ENCODE results near the gene PLEKHS1.
A peak's percentile ranks its signal among the peaks of the same experiment; 100 is the strongest.

The PLEKHS1 gene

DNA sequence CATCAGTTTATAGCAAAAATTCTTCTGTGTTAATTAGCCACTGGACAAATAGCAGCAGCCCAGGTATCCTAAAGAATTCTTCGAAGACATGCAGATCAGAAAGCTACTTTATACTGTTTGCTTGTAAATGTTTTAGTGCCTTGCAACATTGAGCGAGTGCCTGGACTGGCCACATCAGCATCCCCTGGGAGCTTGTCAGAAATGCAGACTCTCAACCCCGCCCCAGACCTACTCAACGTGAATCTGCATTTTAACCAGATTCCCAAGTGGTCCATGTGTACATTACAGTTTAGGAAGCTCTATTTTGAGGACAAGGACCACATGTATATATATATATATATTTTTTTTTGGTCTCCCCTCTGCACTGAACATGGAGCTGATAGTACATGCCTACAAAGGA lies 18.5 kb upstream of the PLEKHS1 start:
- no peak for TF ChIP-seq CTCF (IDR thresholded peaks at IDR 0.05)

- no peak for TF ChIP-seq CTCF (IDR thresholded peaks at IDR 0.05)
Measured at GRCh38 chr10:113733635-113734034, 17.8 kb upstream of the PLEKHS1 start.

- TF ChIP-seq CTCF (IDR thresholded peaks at IDR 0.05): peak; percentile 62
Measured at GRCh38 chr10:113735913-113736312, 15.6 kb upstream of the PLEKHS1 start.

GRCh38 chr10:113736576-113736975 lies 14.9 kb upstream of the PLEKHS1 start:
- TF ChIP-seq CTCF (IDR thresholded peaks at IDR 0.05): no peak

DNA sequence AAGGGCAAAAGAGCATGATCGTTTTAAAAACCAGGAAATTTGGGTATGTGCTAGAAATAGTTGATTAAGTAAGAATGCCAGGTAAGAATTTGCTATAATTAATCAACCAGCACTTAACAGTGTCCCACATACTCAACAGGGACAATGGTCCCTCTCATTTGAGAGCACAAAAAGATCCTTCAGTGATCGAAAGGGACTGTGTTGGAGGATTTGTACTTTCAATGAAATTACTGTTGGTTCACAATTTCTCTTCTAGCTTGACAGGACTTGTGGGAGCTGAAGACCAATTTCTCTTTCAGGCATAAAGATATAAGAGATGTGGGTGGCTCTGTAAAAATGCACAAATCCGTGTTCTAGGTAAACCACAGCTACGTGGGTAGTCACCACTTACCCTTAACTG lies 12.5 kb upstream of the PLEKHS1 start:
- no peak for TF ChIP-seq CTCF (IDR thresholded peaks at IDR 0.05)

GRCh38 chr10:113739577-113739976 lies 11.9 kb upstream of the PLEKHS1 start:
- TF ChIP-seq CTCF (IDR thresholded peaks at IDR 0.05): no peak

DNA sequence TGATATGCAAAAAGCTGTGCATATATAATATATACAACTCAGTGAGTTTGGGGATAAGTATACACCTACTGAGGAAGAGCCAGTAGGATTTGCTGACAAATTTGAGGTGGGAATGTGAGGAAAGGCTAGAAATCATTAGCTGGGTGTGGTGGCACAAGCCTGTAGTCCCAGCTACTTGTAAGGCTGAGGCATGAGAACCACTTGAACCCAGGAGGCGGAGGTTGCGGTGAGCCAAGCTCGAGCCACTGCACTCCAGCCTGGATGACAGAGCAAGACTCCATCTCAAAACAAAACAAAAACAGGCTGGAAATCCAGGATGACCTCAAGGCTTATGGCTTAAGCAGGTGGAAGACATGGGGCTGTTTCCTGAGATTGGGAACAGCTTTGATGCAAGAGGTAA lies 10.6 kb upstream of the PLEKHS1 start:
- no peak for TF ChIP-seq CTCF (IDR thresholded peaks at IDR 0.05)

GRCh38 chr10:113742466-113742865 lies 9.0 kb upstream of the PLEKHS1 start:
- TF ChIP-seq CTCF (IDR thresholded peaks at IDR 0.05): no peak

Data from LNCAP (cell line).